ACC112 (cell line): ENCODE measurements around the gene KIF25.

Source experiments
- H2AFZ ChIP-seq: fragments of 200-600 bp; sonication (generic); one replicate; pipeline ENCODE4 v1.6.0; 2017; ENCODE audit warnings: antibody characterized with exemption, low read length; ENCODE audit not compliant: unreplicated experiment
- H3K27ac ChIP-seq: fragments of 200-600 bp; sonication (generic); 2 replicates; pipeline ENCODE4 v1.5.1; 2014; ENCODE audit warnings: low read depth, mild to moderate bottlenecking, antibody characterized with exemption, low read length, moderate library complexity
- H3K27me3 ChIP-seq: fragments of 200-600 bp; sonication (generic); 2 replicates; pipeline ENCODE4 v1.6.1; 2014; ENCODE audit warnings: mild to moderate bottlenecking, antibody characterized with exemption, low read length, moderate library complexity, mixed read lengths; ENCODE audit not compliant: insufficient read depth
- H3K36me3 ChIP-seq: fragments of 200-600 bp; sonication (generic); 2 replicates; pipeline ENCODE4 v1.6.1; 2016; ENCODE audit warnings: mild to moderate bottlenecking, antibody characterized with exemption, low read length, moderate library complexity, mixed read lengths; ENCODE audit not compliant: insufficient read depth
- H3K4me1 ChIP-seq: fragments of 200-600 bp; sonication (generic); one replicate; pipeline ENCODE4 v1.6.1; 2016; ENCODE audit warnings: low read length, mixed read lengths; ENCODE audit not compliant: insufficient read depth, unreplicated experiment, control insufficient read depth
- H3K4me3 ChIP-seq: fragments of 200-600 bp; sonication (generic); 2 replicates; pipeline ENCODE4 v1.5.1; 2014; ENCODE audit warnings: mild to moderate bottlenecking, low read depth, low read length
- H3K79me2 ChIP-seq: fragments of 200-600 bp; sonication (generic); one replicate; pipeline ENCODE4 v1.6.0; 2016; ENCODE audit warnings: low read length; ENCODE audit not compliant: control insufficient read depth, unreplicated experiment, insufficient read depth

Gene KIF25

GRCh38 chr6:167960579-167960978 lies 36.9 kb upstream of the KIF25 start:
- Histone ChIP-seq H3K4me1 (peaks cover 16% of the 10 kb centered on the region), H3K79me2 (peaks cover 3% of the 10 kb centered on the region), H3K4me3 (no peak overlapping the region), H3K27ac (no peak overlapping the region), H3K36me3 (no peaks in the 10 kb centered on the region), H3K27me3 (no peaks in the 10 kb centered on the region), H2AFZ (no peak overlapping the region)

DNA sequence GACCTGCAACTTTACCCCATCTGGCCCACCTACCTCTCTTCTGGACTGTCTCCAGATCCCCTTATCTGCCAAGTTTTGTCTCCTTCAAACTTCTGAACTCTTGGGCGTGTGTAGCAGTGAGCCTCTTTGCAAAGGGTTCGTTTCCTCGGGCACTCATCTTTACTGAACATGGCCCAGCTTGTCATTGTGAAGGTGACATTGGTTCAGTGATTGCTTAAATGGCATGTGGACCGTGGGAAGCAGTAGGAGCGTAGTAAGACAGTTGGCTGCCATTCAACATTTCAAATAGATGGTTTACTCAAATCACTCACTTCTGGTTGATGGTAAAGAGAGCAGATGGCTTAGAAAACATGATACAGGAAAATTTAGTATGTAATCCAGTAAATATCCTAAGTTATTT lies 34.8 kb upstream of the KIF25 start:
- no peak overlapping the region for H2AFZ ChIP-seq
- peaks cover under 1% of the 10 kb centered on the region for H3K4me1 ChIP-seq
- H3K27me3 ChIP-seq: no peaks in the 10 kb centered on the region
- no peak overlapping the region for H3K4me3 ChIP-seq
- H3K79me2 ChIP-seq: no peaks in the 10 kb centered on the region
- no peak overlapping the region for H3K27ac ChIP-seq
- H3K36me3 ChIP-seq: no peaks in the 10 kb centered on the region

GRCh38 chr6:167963589-167964057 lies 33.8 kb upstream of the KIF25 start:
- no peak overlapping the region for H3K27ac ChIP-seq
- no peaks in the 10 kb centered on the region for H3K79me2 ChIP-seq

DNA sequence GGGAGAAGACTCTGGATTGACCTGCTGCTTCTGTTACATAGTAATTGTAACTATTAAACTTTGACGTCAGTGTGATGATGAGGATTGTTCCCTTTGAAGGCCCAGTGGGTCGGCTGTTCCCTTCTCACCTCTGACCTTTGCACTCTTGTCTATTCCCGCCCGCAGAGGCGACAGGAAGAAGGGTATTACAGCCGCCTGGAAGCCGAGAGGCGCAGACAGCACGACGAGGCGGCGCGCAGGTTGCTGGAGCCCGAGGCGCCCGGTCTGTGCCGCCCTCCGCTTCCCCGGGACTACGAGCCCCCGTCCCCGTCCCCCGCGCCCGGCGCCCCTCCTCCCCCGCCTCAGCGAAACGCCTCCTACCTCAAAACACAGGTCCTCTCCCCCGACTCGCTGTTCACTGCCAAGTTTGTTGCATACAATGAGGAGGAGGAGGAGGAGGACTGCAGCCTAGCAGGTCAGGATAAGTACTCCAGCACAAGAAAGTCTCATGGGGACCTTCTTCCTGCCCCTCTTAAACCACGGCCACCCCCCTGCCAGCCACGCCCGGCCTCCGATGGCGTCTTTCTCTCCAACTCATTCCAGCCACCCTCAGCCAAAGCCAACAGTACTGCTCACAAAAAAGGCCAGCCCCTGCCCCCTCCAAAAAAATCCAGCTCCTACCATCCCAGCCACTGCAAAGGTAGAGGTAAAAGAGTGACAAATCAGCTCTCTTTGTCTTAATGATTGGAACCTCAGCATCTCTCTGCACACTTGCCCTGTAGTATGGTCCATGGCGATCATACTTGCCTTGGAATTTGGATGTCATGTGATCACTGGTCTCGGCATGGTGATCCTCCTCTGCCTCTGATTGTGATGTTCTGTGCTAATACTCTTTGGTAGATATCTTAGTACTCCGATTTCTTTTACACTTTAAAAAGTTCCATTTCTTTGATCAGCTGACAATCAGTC lies 31.6 kb upstream of the KIF25 start:
- H3K79me2 ChIP-seq: no peaks in the 10 kb centered on the region
- no peaks in the 10 kb centered on the region for H3K27me3 ChIP-seq
- no peaks in the 10 kb centered on the region for H3K36me3 ChIP-seq
- H3K4me3 ChIP-seq: no peak overlapping the region
- H2AFZ ChIP-seq: no peak overlapping the region
- no peak overlapping the region for H3K27ac ChIP-seq
- H3K4me1 ChIP-seq: no peaks in the 10 kb centered on the region

More at GRCh38 chr6:167963589-167964057, 33.8 kb upstream of the KIF25 start:
- Histone ChIP-seq H3K4me3 (no peak overlapping the region), H3K27me3 (no peaks in the 10 kb centered on the region), H3K4me1 (no peaks in the 10 kb centered on the region), H3K36me3 (no peaks in the 10 kb centered on the region), H2AFZ (no peak overlapping the region)

DNA sequence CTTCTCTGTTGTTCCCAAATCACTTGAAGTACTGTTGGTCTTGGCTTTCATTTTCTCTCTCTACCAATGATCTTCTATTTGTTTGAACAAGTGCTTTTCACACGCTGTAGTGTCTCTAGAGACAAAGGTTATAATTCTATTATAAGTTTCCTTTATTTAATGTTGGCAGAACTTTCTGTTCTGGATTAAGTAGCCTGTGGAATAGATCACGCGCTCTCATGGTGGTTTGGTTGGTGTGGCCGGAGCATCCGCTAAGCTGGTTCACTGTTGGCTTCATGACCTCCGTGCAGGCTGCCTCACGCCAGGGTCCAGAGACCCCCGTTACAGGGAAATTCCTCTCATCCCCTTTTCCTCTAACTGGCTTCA lies 30.9 kb upstream of the KIF25 start:
- H2AFZ ChIP-seq: no peak overlapping the region
- H3K27ac ChIP-seq: no peak overlapping the region
- H3K4me1 ChIP-seq: no peaks in the 10 kb centered on the region
- H3K79me2 ChIP-seq: no peaks in the 10 kb centered on the region
- H3K27me3 ChIP-seq: no peaks in the 10 kb centered on the region
- no peak overlapping the region for H3K4me3 ChIP-seq
- H3K36me3 ChIP-seq: no peaks in the 10 kb centered on the region

GRCh38 chr6:167968091-167968490 lies 29.4 kb upstream of the KIF25 start:
- Histone ChIP-seq H3K4me3 (no peak overlapping the region), H3K36me3 (no peaks in the 10 kb centered on the region), H3K4me1 (no peaks in the 10 kb centered on the region), H2AFZ (no peak overlapping the region), H3K27ac (no peak overlapping the region), H3K27me3 (no peaks in the 10 kb centered on the region), H3K79me2 (no peaks in the 10 kb centered on the region)

- Histone ChIP-seq H3K79me2 (no peaks in the 10 kb centered on the region), H3K4me1 (no peaks in the 10 kb centered on the region), H3K27ac (no peak overlapping the region), H2AFZ (no peak overlapping the region), H3K27me3 (no peaks in the 10 kb centered on the region), H3K36me3 (no peaks in the 10 kb centered on the region), H3K4me3 (no peak overlapping the region)
These were observed 27.2 kb upstream of the KIF25 start for GRCh38 chr6:167970230-167970629.

GRCh38 chr6:167972193-167972592 lies 25.3 kb upstream of the KIF25 start:
- Histone ChIP-seq H2AFZ (no peak overlapping the region), H3K79me2 (no peaks in the 10 kb centered on the region), H3K27me3 (no peaks in the 10 kb centered on the region), H3K36me3 (no peaks in the 10 kb centered on the region), H3K4me3 (no peak overlapping the region), H3K4me1 (no peaks in the 10 kb centered on the region), H3K27ac (no peak overlapping the region)

DNA sequence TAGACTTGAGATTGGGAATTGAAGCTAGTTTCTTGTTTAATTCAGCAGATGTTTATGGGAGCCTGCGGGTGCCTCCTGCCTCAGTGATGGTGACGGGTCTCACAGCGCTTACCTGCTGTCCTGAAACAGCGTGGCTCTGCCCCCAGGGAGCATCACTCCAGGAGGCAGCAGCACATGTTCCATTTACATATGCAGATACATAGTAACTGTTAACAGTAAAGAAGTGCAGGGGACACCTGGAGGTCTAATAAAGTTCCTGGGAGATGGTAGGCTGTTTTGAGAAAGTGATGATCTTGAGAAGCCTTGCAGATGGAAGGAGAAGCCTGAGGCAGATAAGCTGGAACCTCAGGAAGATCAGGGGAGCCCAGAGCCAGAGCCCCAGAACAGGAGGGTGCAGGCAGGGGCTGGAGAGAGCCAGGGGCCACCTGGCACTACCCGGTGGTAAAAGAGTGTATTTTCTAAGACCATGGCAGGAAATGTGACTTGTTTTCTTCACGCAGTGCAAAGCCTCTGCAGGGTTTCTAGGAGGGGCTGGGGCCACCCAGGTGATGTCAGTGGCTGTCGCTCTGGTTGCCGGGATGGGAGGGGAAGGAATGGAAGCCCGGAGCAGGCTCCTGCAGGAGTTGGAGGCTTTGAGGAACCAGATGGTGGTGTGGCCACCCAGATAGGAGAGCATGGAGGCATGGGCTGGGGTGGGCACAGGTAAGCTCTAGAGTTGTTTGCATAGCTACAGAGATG lies 24.2 kb upstream of the KIF25 start:
- no peak overlapping the region for H3K4me3 ChIP-seq
- H3K4me1 ChIP-seq: no peaks in the 10 kb centered on the region
- H3K36me3 ChIP-seq: no peaks in the 10 kb centered on the region
- no peak overlapping the region for H3K27ac ChIP-seq
- H3K27me3 ChIP-seq: no peaks in the 10 kb centered on the region
- H3K79me2 ChIP-seq: no peaks in the 10 kb centered on the region
- H2AFZ ChIP-seq: no peak overlapping the region

DNA sequence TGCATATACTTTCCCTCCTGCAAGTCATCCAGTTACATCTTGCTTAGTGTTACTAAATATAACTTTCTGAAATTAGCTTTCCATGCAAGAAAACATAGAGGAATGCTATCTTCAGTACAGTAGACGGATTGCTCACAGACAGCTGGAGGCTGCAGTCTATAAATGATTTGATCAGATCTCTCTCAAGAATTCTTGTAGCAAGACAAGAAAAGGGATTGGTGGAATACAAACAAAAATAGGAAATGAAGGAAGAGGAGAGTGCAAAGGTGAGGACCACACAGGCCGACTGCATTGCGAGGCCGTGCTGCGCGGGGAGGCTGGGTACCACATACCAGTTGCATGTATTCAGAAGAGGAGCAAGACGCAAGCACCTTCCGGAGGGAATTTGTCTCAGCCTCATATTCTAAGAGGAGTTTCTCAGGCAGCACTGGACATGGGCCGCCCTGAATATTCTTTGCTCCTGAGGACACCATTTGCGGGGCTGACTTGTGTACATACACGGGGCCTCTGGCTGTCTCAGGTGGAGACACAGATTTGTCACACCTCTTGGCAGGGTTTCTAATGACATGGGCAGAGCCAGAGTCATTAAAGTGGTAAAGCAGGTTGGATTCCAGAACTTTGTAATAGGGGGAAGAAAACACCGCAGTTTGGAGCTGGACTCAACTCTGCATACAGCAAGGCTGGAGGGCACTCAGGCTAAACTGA lies 22.7 kb upstream of the KIF25 start:
- no peaks in the 10 kb centered on the region for H3K27me3 ChIP-seq
- no peak overlapping the region for H3K27ac ChIP-seq
- H3K79me2 ChIP-seq: no peaks in the 10 kb centered on the region
- no peaks in the 10 kb centered on the region for H3K36me3 ChIP-seq
- H2AFZ ChIP-seq: no peak overlapping the region
- no peak overlapping the region for H3K4me3 ChIP-seq
- no peaks in the 10 kb centered on the region for H3K4me1 ChIP-seq
